Fibroblast of mammary gland (primary cell): Measurements from ENCODE around the gene SV2C.
A peak's percentile ranks its signal among the peaks of the same experiment; 100 is the strongest.
"Not testable (repeated sequence)": the region's sequence is repeated elsewhere in the genome, so short reads cannot be mapped to it uniquely, and the experiment has no call there.

Source experiments
- DNase-seq: peaks from one replicate; pipeline ENCODE4 v3.0.0-alpha.2; 2010; ENCODE audit warnings: low read depth
- H3K4me3 ChIP-seq: 2 replicates; pipeline ENCODE4 v1.5.1; 2011; ENCODE audit warnings: low read depth, mild to moderate bottlenecking, low read length, moderate library complexity; ENCODE audit not compliant: control insufficient read depth
- CTCF ChIP-seq: conservative IDR thresholded peaks from 2 replicates; pipeline ENCODE4 v1.5.1; 2011; ENCODE audit warnings: low read depth, low read length, inconsistent platforms; ENCODE audit not compliant: control insufficient read depth, insufficient read depth

Gene SV2C

GRCh38 chr5:76334574-76334973, 251.4 kb downstream of the SV2C start:
- DNase-seq: no peak
- no peak for TF ChIP-seq CTCF
- no peak overlapping the region for H3K4me3 ChIP-seq

GRCh38 chr5:76335451-76335850, 252.3 kb downstream of the SV2C start:
- DNase-seq: not testable (repeated sequence)

GRCh38 chr5:76336253-76336809, 253.1 kb downstream of the SV2C start:
- not testable (repeated sequence) for DNase-seq, H3K4me3 ChIP-seq

More at GRCh38 chr5:76335451-76335850, 252.3 kb downstream of the SV2C start:
- not testable (repeated sequence) for H3K4me3 ChIP-seq

GRCh38 chr5:76337953-76338451, 254.8 kb downstream of the SV2C start:
- TF ChIP-seq CTCF: peak; percentile 28
- peak; percentile 35 for DNase-seq
- H3K4me3 ChIP-seq: no peak overlapping the region

GRCh38 chr5:76339919-76340318, 256.7 kb downstream of the SV2C start:
- no peak for DNase-seq
- TF ChIP-seq CTCF: no peak
- no peak overlapping the region for H3K4me3 ChIP-seq

GRCh38 chr5:76341651-76342334, 258.6 kb downstream of the SV2C start:
- no peak for DNase-seq
- H3K4me3 ChIP-seq: no peak overlapping the region
- no peak for TF ChIP-seq CTCF

GRCh38 chr5:76342474-76342873, 259.3 kb downstream of the SV2C start:
- TF ChIP-seq CTCF: no peak
- H3K4me3 ChIP-seq: no peak overlapping the region
- no peak for DNase-seq
